SK-N-SH (cell line): ENCODE data around the gene UGGT2. TPM values are rescaled to one million over a fixed set of nuclear protein-coding genes. Genes with fewer than 3 reads are reported as not detected.

Experiments
- CTCF ChIA-PET: fragments of 300-600, 350-600 bp; formaldehyde crosslinking; extraction: SDS; loops from one replicate; lab custom pipeline; 2021; lab: Yijun Ruan, JAX
- POLR2A ChIA-PET: fragments of 350-600 bp; sonication (Branson Sonifier 250); formaldehyde crosslinking; extraction: SDS; loops from one replicate; lab custom pipeline; 2020; ENCODE audit warnings: antibody characterized with exemption, inconsistent platforms; lab: Yijun Ruan, JAX
- DNase-seq: peaks from one replicate; pipeline ENCODE4 v3.0.0; 2012
- H2AFZ ChIP-seq: fragments of 200-600 bp; sonication (generic); 2 replicates; pipeline ENCODE4 v1.8.1; 2016; ENCODE audit warnings: antibody characterized with exemption, mild to moderate bottlenecking, low read depth
- H3F3A ChIP-seq: fragments of 200-600 bp; sonication (generic); replicated peaks from 2 replicates; pipeline ENCODE3; 2016; ENCODE audit warnings: antibody characterized with exemption, mild to moderate bottlenecking; ENCODE audit not compliant: insufficient read depth
- H3K27ac ChIP-seq, 2 experiments: fragments of 200-500 bp in 1 of 2; fragments of 200-600 bp in 1 of 2; sonication (Bioruptor generic) in 1 of 2; sonication (generic), shearing (Covaris generic) in 1 of 2; 2 replicates each; pipeline versions ENCODE4 v1.5.1 to v1.6.1; 2014 to 2016; ENCODE audit warnings: low read depth in 2 of 2, inconsistent platforms in 1 of 2, low read length in 1 of 2, mild to moderate bottlenecking in 1 of 2, mixed read lengths in 1 of 2
- H3K27me3 ChIP-seq: fragments of 200-600 bp; sonication (generic), shearing (Covaris generic); 2 replicates; pipeline ENCODE4 v1.6.1; 2016; ENCODE audit warnings: mixed run types; ENCODE audit not compliant: insufficient read depth
- H3K36me3 ChIP-seq, 2 experiments: fragments of 200-500 bp in 1 of 2; fragments of 200-600 bp in 1 of 2; sonication (Bioruptor generic) in 1 of 2; sonication (generic) in 1 of 2; replicated peaks in 1 of 2; 2 replicates each; pipeline versions ENCODE3 to v1.5.1; 2014 to 2016; ENCODE audit warnings: low read length in 1 of 2, mild to moderate bottlenecking in 1 of 2; ENCODE audit not compliant: insufficient read depth in 2 of 2, control insufficient read depth in 1 of 2
- H3K4me1 ChIP-seq, 2 experiments: fragments of 200-500 bp in 1 of 2; fragments of 200-600 bp in 1 of 2; sonication (Bioruptor generic) in 1 of 2; sonication (generic), shearing (Covaris generic) in 1 of 2; 2 replicates each; pipeline versions ENCODE4 v1.5.1 to v1.6.1; 2014 to 2016; ENCODE audit warnings: low read depth in 1 of 2, low read length in 1 of 2, mixed run types in 1 of 2; ENCODE audit not compliant: insufficient read depth in 2 of 2, control insufficient read depth in 1 of 2
- H3K4me2 ChIP-seq: fragments of 200-600 bp; sonication (generic), shearing (Covaris generic); 2 replicates; pipeline ENCODE4 v1.6.1; 2017; ENCODE audit warnings: mixed run types
- H3K4me3 ChIP-seq, 2 experiments: fragments of 200-500 bp in 1 of 2; fragments of 200-600 bp in 1 of 2; sonication (Bioruptor generic) in 1 of 2; sonication (generic), shearing (Covaris generic) in 1 of 2; 2 replicates each; pipeline versions ENCODE4 v1.5.1 to v1.8.1; 2014 to 2016; ENCODE audit warnings: low read depth in 2 of 2, inconsistent platforms in 1 of 2, low read length in 1 of 2, mild to moderate bottlenecking in 1 of 2, mixed read lengths in 1 of 2, moderate library complexity in 1 of 2
- H3K79me2 ChIP-seq: fragments of 200-600 bp; sonication (generic); 2 replicates; pipeline ENCODE4 v1.8.1; 2017; ENCODE audit warnings: mild to moderate bottlenecking; ENCODE audit not compliant: insufficient read depth
- H3K9ac ChIP-seq: fragments of 200-600 bp; sonication (generic); 2 replicates; pipeline ENCODE4 v1.6.1; 2017; ENCODE audit warnings: mixed run types
- H3K9me2 ChIP-seq: fragments of 200-600 bp; sonication (generic); 2 replicates; pipeline ENCODE4 v1.6.1; 2017; ENCODE audit warnings: mixed run types
- H3K9me3 ChIP-seq: fragments of 200-600 bp; sonication (generic); 2 replicates; pipeline ENCODE4 v1.6.1; 2017; ENCODE audit warnings: mixed run types, mild to moderate bottlenecking, moderate library complexity
- H4K20me1 ChIP-seq: fragments of 200-600 bp; sonication (generic); 2 replicates; pipeline ENCODE4 v1.6.1; 2017; ENCODE audit warnings: mild to moderate bottlenecking, mixed run types; ENCODE audit not compliant: insufficient read depth
- CHD2 ChIP-seq: fragments of 150-350 bp; IDR thresholded peaks from 2 replicates; pipeline ENCODE4 v1.6.1; 2018; ENCODE audit warnings: low read length; ENCODE audit not compliant: partially characterized antibody
- ELF1 ChIP-seq: IDR thresholded peaks from 2 replicates; pipeline ENCODE4 v1.4.0; 2012
- EP300 ChIP-seq, 2 experiments: IDR thresholded peaks; 2 replicates each; pipeline versions ENCODE4 v1.4.0 to v1.6.1; 2012; ENCODE audit warnings: borderline replicate concordance in 1 of 2, low read depth in 1 of 2, low read length in 1 of 2
- EZH2phosphoT487 ChIP-seq: fragments of 200-600 bp; sonication (generic); IDR thresholded peaks from 2 replicates; pipeline ENCODE4 v1.6.1; 2017; ENCODE audit warnings: low read depth, mixed run types, mild to moderate bottlenecking, antibody characterized with exemption, moderate library complexity, borderline replicate concordance
- FOSL2 ChIP-seq: IDR thresholded peaks from 2 replicates; pipeline ENCODE4 v1.4.0; 2012; ENCODE audit warnings: low read depth, mild to moderate bottlenecking, moderate library complexity, borderline replicate concordance
- GABPA ChIP-seq: IDR thresholded peaks from 2 replicates; pipeline ENCODE4 v1.4.0; 2012; ENCODE audit warnings: low read depth, mild to moderate bottlenecking
- JUND ChIP-seq: IDR thresholded peaks from 2 replicates; pipeline ENCODE4 v1.4.0; 2012
- MEF2A ChIP-seq: IDR thresholded peaks from 2 replicates; pipeline ENCODE4 v1.4.0; 2012; ENCODE audit warnings: low read depth, borderline replicate concordance
- NRF1 ChIP-seq: IDR thresholded peaks from 2 replicates; pipeline ENCODE4 v1.6.1; 2012; ENCODE audit warnings: low read depth, mild to moderate bottlenecking, low read length
- PBX3 ChIP-seq: IDR thresholded peaks from 2 replicates; pipeline ENCODE4; 2012
- POLR2AphosphoS5 ChIP-seq: IDR thresholded peaks from 2 replicates; pipeline ENCODE4 v1.6.1; 2012; ENCODE audit warnings: low read depth, low read length
- SIN3A ChIP-seq: IDR thresholded peaks from 2 replicates; pipeline ENCODE4 v1.6.1; 2012; ENCODE audit warnings: low read depth, mild to moderate bottlenecking, low read length, moderate library complexity, borderline replicate concordance
- SMC3 ChIP-seq: IDR thresholded peaks from 2 replicates; pipeline ENCODE4 v1.6.1; 2012; ENCODE audit warnings: low read depth, low read length, improper control_type of control experiment
- TAF1 ChIP-seq: IDR thresholded peaks from 2 replicates; pipeline ENCODE4 v1.6.1; 2012; ENCODE audit warnings: low read depth, mild to moderate bottlenecking, low read length, moderate library complexity, borderline replicate concordance
- TEAD4 ChIP-seq: IDR thresholded peaks from 2 replicates; pipeline ENCODE4 v1.4.0; 2012; ENCODE audit warnings: mild to moderate bottlenecking, borderline replicate concordance; ENCODE audit not compliant: insufficient read depth
- USF2 ChIP-seq: fragments of 150-350 bp; IDR thresholded peaks from 2 replicates; pipeline ENCODE4 v1.6.1; 2017; ENCODE audit warnings: antibody characterized with exemption, low read length, low read depth, borderline replicate concordance
- YY1 ChIP-seq: IDR thresholded peaks from 2 replicates; pipeline ENCODE4 v1.4.0; 2012; ENCODE audit warnings: low read depth, mild to moderate bottlenecking
- WGBS: methylation state at CpG from one replicate; pipeline ENCODE4 v1.1.6; 2017; ENCODE audit warnings: low lambda C conversion rate; 5-methylcytosine and 5-hydroxymethylcytosine counted together
- polyA plus RNA-seq, 3 experiments: library from polyadenylated mRNA; depleted of rRNA; stranded (reverse); fragments of >200 nt; gene quantifications; 2 replicates each; pipeline ENCODE4 v1.2.3, GENCODE V29; 2012

UGGT2 gene
- polyA plus RNA-seq, 1 of the 3 experiments (the other 2 are of a cell fraction): 13.3 TPM

- ChIA-PET POLR2A (no interaction called here), CTCF (interaction anchor here (1.9 to 2.9 kb wide), 2 partner anchors 46 to 164 kb away, joined by 5 to 9 read pairs; no protein-coding TSS in a partner anchor)
- H3K36me3 ChIP-seq: peaks cover 28 to 32% of the 10 kb centered on the region in 2 experiments
Observed at GRCh38 chr13:95788100-95788463, 265.1 kb downstream of the UGGT2 start.

GRCh38 chr13:95787356-95788099 is 265.7 kb downstream of the UGGT2 start:
- Histone ChIP-seq H3F3A (peaks cover 7% of the 10 kb centered on the region), H4K20me1 (no peaks in the 10 kb centered on the region), H3K9me2 (no peaks in the 10 kb centered on the region), H2AFZ (no peak overlapping the region), H3K4me1 (peaks cover 6 to 8% of the 10 kb centered on the region in 2 experiments; a peak in 3 of 4 replicates), H3K9me3 (no peaks in the 10 kb centered on the region), H3K27me3 (no peaks in the 10 kb centered on the region), H3K4me3 (no peak overlapping the region), H3K36me3 (peaks cover 27 to 28% of the 10 kb centered on the region in 2 experiments), H3K27ac (no peak overlapping the region), H3K79me2 (peaks cover 3% of the 10 kb centered on the region; the same call in 1 of the 2 replicates), H3K9ac (no peak overlapping the region), H3K4me2 (no peak overlapping the region)
- no peak for DNase-seq
- no peak for TF ChIP-seq SMC3
- WGBS: 79% methylated on average over 1 of the region's 1 CpG
- POLR2A ChIA-PET: no interaction called here
- CTCF ChIA-PET: interaction anchor here (1.9 to 2.9 kb wide), 2 partner anchors 46 to 163 kb away, joined by 5 to 9 read pairs; no protein-coding TSS in a partner anchor

More at GRCh38 chr13:95788100-95788463, 265.1 kb downstream of the UGGT2 start:
- Histone ChIP-seq H3K4me2 (no peak overlapping the region), H3K27ac (no peak overlapping the region), H3K27me3 (no peaks in the 10 kb centered on the region), H3K4me1 (peaks cover 6 to 8% of the 10 kb centered on the region in 2 experiments; a peak in 3 of 4 replicates), H3K9ac (no peak overlapping the region), H4K20me1 (no peaks in the 10 kb centered on the region), H3K4me3 (no peak overlapping the region), H3K9me3 (no peaks in the 10 kb centered on the region), H3K9me2 (no peaks in the 10 kb centered on the region), H2AFZ (no peak overlapping the region), H3K79me2 (peaks cover 3% of the 10 kb centered on the region; the same call in 1 of the 2 replicates), H3F3A (peaks cover 7% of the 10 kb centered on the region)
- TF ChIP-seq SIN3A (no peak), EP300 (IDR thresholded peaks at IDR 0.05; ENCODE audit: borderline replicate concordance in 1 of 2, low read depth in 1 of 2, low read length in 1 of 2) (no peak), GABPA (no peak), TAF1 (no peak), TEAD4 (no peak), SMC3 (no peak), EZH2phosphoT487 (no peak), MEF2A (no peak), POLR2AphosphoS5 (no peak), USF2 (no peak), CHD2 (no peak), NRF1 (no peak), ELF1 (no peak), YY1 (no peak), FOSL2 (no peak), JUND (no peak), PBX3 (no peak)
- WGBS: 93% methylated on average over 2 of the region's 2 CpGs
- DNase-seq: no peak
